ENCODE data around the gene LRP1.

DNA sequence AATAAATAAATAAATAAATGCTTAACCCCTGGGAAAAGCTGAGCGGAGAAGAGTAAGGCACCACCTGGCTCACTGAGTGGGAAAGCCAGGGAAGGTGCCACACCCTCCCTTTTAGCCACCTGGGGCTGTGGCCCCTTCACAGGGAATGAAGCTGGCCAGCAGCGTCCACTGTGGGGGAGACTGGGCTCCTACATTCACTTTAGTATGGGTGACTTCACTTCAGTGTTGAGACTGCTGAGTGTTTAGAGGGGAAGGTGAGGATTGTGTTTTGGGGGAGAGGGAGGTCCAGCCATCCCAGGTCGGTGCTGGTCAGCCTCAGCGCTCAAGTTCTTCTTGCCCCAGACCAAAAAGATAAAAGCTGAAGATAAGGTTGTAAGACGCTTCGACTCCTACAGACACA is 37.8 kb upstream of the LRP1 start:
- TF ChIP-seq, protein P1, sequence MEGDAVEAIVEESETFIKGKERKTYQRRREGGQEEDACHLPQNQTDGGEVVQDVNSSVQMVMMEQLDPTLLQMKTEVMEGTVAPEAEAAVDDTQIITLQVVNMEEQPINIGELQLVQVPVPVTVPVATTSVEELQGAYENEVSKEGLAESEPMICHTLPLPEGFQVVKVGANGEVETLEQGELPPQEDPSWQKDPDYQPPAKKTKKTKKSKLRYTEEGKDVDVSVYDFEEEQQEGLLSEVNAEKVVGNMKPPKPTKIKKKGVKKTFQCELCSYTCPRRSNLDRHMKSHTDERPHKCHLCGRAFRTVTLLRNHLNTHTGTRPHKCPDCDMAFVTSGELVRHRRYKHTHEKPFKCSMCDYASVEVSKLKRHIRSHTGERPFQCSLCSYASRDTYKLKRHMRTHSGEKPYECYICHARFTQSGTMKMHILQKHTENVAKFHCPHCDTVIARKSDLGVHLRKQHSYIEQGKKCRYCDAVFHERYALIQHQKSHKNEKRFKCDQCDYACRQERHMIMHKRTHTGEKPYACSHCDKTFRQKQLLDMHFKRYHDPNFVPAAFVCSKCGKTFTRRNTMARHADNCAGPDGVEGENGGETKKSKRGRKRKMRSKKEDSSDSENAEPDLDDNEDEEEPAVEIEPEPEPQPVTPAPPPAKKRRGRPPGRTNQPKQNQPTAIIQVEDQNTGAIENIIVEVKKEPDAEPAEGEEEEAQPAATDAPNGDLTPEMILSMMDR (IDR thresholded peaks at IDR 0.05) = no peak
- TF ChIP-seq POLR2A (IDR thresholded peaks at IDR 0.05) = no peak
